Endothelial cell of umbilical vein (primary cell): Measurements from ENCODE around the gene RTN4RL1. TPM values are rescaled to one million over a fixed set of nuclear protein-coding genes. Genes with fewer than 3 reads are reported as not detected.

Experiments used
- BruUV-seq: library from RNA; stranded (reverse); fragments of 400-500 nt; replicated peaks from 2 replicates; lab custom pipeline; 2021; lab: Mats Ljungman, UMichigan
- CTCF ChIA-PET: fragments of 300-600, 350-600 bp; sonication (Branson Sonifier 250); formaldehyde crosslinking; loops from one replicate; lab custom pipeline; 2021; ENCODE audit warnings: antibody characterized with exemption, inconsistent platforms; lab: Charles Lee
- POLR2A ChIA-PET: fragments of 300-600, 350-600 bp; sonication (Branson Sonifier 250); formaldehyde crosslinking; loops from one replicate; lab custom pipeline; 2021; ENCODE audit warnings: antibody characterized with exemption, inconsistent platforms; lab: Charles Lee
- DNase-seq: peaks from one replicate; pipeline ENCODE4 v3.0.0-alpha.2; 2011; ENCODE audit warnings: low read depth, low spot score
- FAIRE-seq: peaks from 2 replicates; lab custom pipeline; 2011; peaks lifted over from hg19 to GRCh38; lab: Jason Lieb, UNC
- H2AFZ ChIP-seq: 2 replicates; pipeline ENCODE4 v1.6.0; 2012; ENCODE audit warnings: low read depth, low read length, control low read depth, inconsistent platforms
- H3K27ac ChIP-seq: 2 replicates; pipeline ENCODE4 v1.5.1; 2011; ENCODE audit warnings: low read depth, mild to moderate bottlenecking, control low read depth, low read length, moderate library complexity; ENCODE audit not compliant: insufficient read depth
- H3K27me3 ChIP-seq, 2 experiments: 2 replicates each; pipeline versions ENCODE4 v1.6.0 to v1.6.1; 2011; ENCODE audit warnings: low read length in 2 of 2, mixed read lengths in 1 of 2; ENCODE audit not compliant: control insufficient read depth in 2 of 2, insufficient read depth in 2 of 2
- H3K36me3 ChIP-seq, 2 experiments: 2 replicates in 1 of 2; 3 replicates in 1 of 2; pipeline ENCODE4 v1.5.1; 2011; ENCODE audit warnings: low read length in 2 of 2, mild to moderate bottlenecking in 1 of 2, moderate library complexity in 1 of 2; ENCODE audit not compliant: control insufficient read depth in 2 of 2, insufficient read depth in 2 of 2; ENCODE audit errors: extremely low read depth in 1 of 2
- H3K4me1 ChIP-seq: 3 replicates; pipeline ENCODE4 v1.5.1; 2011; ENCODE audit warnings: mild to moderate bottlenecking, low read length; ENCODE audit not compliant: control insufficient read depth, insufficient read depth; ENCODE audit errors: extremely low read depth
- H3K4me2 ChIP-seq: 2 replicates; pipeline ENCODE4 v1.6.1; 2011; ENCODE audit warnings: low read length, control low read depth, mixed read lengths; ENCODE audit not compliant: insufficient read depth
- H3K4me3 ChIP-seq, 3 experiments: fragments of 200-600 bp in 1 of 3; sonication (generic), shearing (Covaris generic) in 1 of 3; replicated peaks in 1 of 3; 2 replicates each; pipeline ENCODE4 v1.5.1; 2011 to 2016; ENCODE audit warnings: control low read depth in 3 of 3, low read length in 3 of 3, mild to moderate bottlenecking in 2 of 3, inconsistent platforms in 1 of 3, low read depth in 1 of 3, moderate library complexity in 1 of 3; ENCODE audit not compliant: insufficient read depth in 1 of 3
- H3K79me2 ChIP-seq: 2 replicates; pipeline ENCODE4 v1.6.0; 2012; ENCODE audit warnings: low read length, inconsistent platforms; ENCODE audit not compliant: control insufficient read depth, insufficient read depth
- H3K9ac ChIP-seq: replicated peaks from 2 replicates; pipeline ENCODE3; 2011; ENCODE audit warnings: low read length, control low read depth; ENCODE audit not compliant: insufficient read depth; ENCODE audit errors: extremely low read depth
- H3K9me1 ChIP-seq: replicated peaks from 3 replicates; pipeline ENCODE4 v1.6.0; 2011; ENCODE audit warnings: mild to moderate bottlenecking, low read length; ENCODE audit not compliant: control insufficient read depth, insufficient read depth; ENCODE audit errors: extremely low read depth
- H3K9me3 ChIP-seq: replicated peaks from 2 replicates; pipeline ENCODE4 v1.5.1; 2012; ENCODE audit warnings: low read length, inconsistent platforms; ENCODE audit not compliant: control insufficient read depth, insufficient read depth
- H4K20me1 ChIP-seq: replicated peaks from 2 replicates; pipeline ENCODE3; 2011; ENCODE audit warnings: mild to moderate bottlenecking, low read length; ENCODE audit not compliant: control insufficient read depth, insufficient read depth; ENCODE audit errors: extremely low read depth
- CTCF ChIP-seq, 2 donors: IDR thresholded peaks; 1 replicate in 1 of 2; 2 replicates in 1 of 2; pipeline ENCODE4 v1.5.1; 2011; ENCODE audit warnings: low read length in 2 of 2, mild to moderate bottlenecking in 2 of 2, moderate library complexity in 2 of 2, control low read depth in 1 of 2, inconsistent platforms in 1 of 2, low read depth in 1 of 2; ENCODE audit not compliant: insufficient read depth in 1 of 2; ENCODE audit errors: extremely low read depth in 1 of 2
- EZH2 ChIP-seq: IDR thresholded peaks from 2 replicates; pipeline ENCODE4 v1.6.1; 2012; ENCODE audit warnings: borderline replicate concordance, low read depth, mild to moderate bottlenecking, moderate library complexity, low read length, inconsistent platforms; ENCODE audit not compliant: severe bottlenecking
- FOS ChIP-seq: IDR thresholded peaks from 2 replicates; pipeline ENCODE4 v1.6.1; 2011; ENCODE audit warnings: mild to moderate bottlenecking, low read length, moderate library complexity, borderline replicate concordance; ENCODE audit not compliant: insufficient read depth
- GATA2 ChIP-seq: IDR thresholded peaks from 2 replicates; pipeline ENCODE4 v1.7.0; 2011; ENCODE audit warnings: low read depth, mild to moderate bottlenecking, moderate library complexity, mixed read lengths, low read length; ENCODE audit not compliant: insufficient read length, insufficient read depth
- JUN ChIP-seq: IDR thresholded peaks from 2 replicates; pipeline ENCODE4 v1.6.1; 2011; ENCODE audit warnings: borderline replicate concordance, low read depth; ENCODE audit not compliant: insufficient read length, insufficient read depth
- MYC ChIP-seq: IDR thresholded peaks from one replicate; pipeline ENCODE4 v1.6.1; 2011; ENCODE audit warnings: mild to moderate bottlenecking, low read depth, low read length
- POLR2A ChIP-seq: IDR thresholded peaks from 2 replicates; pipeline ENCODE4 v1.6.1; 2012; ENCODE audit warnings: low read depth, mild to moderate bottlenecking, control low read depth, low read length
- POLR2AphosphoS5 ChIP-seq: IDR thresholded peaks from 2 replicates; pipeline ENCODE4 v1.6.1; 2012; ENCODE audit warnings: low read depth, mild to moderate bottlenecking, control low read depth, low read length, moderate library complexity; ENCODE audit not compliant: insufficient read depth
- dilution Hi-C: fragments of 300-500 bp; cut with MboI; formaldehyde crosslinking; loops from one replicate; pipeline ENCODE4 v1.15.0; 2019; ENCODE audit warnings: low sequenced_read_pairs; ENCODE audit not compliant: extremely low pct_ligation_motif_present
- intact Hi-C: fragments of 100-400 bp; cut with micrococcal nuclease; formaldehyde crosslinking; loops from one replicate; pipeline ENCODE4 v1.10.0; 2022
- polyA plus RNA-seq, 4 experiments: library from polyadenylated mRNA; depleted of rRNA in 3 of 4; stranded (reverse) in 3 of 4; unstranded in 1 of 4; fragments of >200 nt; gene quantifications; 2 replicates each; pipeline versions ENCODE4 v1.2.1 to v1.2.3, GENCODE V29; 2011 to 2012; ENCODE audit warnings: missing spikeins in 1 of 4
- total RNA-seq: library from RNA; stranded (reverse); gene quantifications from 2 replicates; pipeline ENCODE4 v1.2.3, GENCODE V29; 2021
- TF ChIP-seq, protein P1 (sequence below): IDR thresholded peaks from 2 replicates; pipeline ENCODE4 v1.6.1; 2011; ENCODE audit not compliant: insufficient read depth, insufficient read length

Gene RTN4RL1
- total and polyA plus RNA-seq, 2 donors (not counting 3 experiments of a cell fraction or from before 2014, with no cell fraction given), result 0.04 TPM; not detected in 1

GRCh38 chr17:2004435-2004952 lies 20.6 kb downstream of the RTN4RL1 start:
- Histone ChIP-seq H3K9me1 (no peaks in the 10 kb centered on the region), H4K20me1 (no peaks in the 10 kb centered on the region), H3K4me3 (no peak overlapping the region), H3K4me2 (no peak overlapping the region), H3K9me3 (no peaks in the 10 kb centered on the region), H3K4me1 (peaks cover 3% of the 10 kb centered on the region), H3K27me3 (no peaks in the 10 kb centered on the region), H3K27ac (no peak overlapping the region), H3K36me3 (no peaks in the 10 kb centered on the region), H3K79me2 (no peaks in the 10 kb centered on the region), H2AFZ (no peak overlapping the region), H3K9ac (no peak overlapping the region)
- TF ChIP-seq CTCF (IDR thresholded peaks at IDR 0.05; ENCODE audit: extremely low read depth in 1 of 2, insufficient read depth in 1 of 2, low read depth in 1 of 2, low read length in 2 of 2), result no peak
- TF ChIP-seq EZH2, result no peak
- TF ChIP-seq GATA2, result no peak
- TF ChIP-seq, protein P1, sequence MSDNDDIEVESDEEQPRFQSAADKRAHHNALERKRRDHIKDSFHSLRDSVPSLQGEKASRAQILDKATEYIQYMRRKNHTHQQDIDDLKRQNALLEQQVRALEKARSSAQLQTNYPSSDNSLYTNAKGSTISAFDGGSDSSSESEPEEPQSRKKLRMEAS, result no peak
- TF ChIP-seq MYC, result no peak
- no peak for TF ChIP-seq JUN
- no peak for TF ChIP-seq POLR2A
- TF ChIP-seq FOS, result no peak
- no peak for TF ChIP-seq POLR2AphosphoS5
- BruUV-seq, result no TSS peak
- dilution Hi-C loops (no loop called here), intact Hi-C loops (no loop called here)
- DNase-seq (no peak), FAIRE-seq (no peak)
- POLR2A ChIA-PET, result no interaction called here
- CTCF ChIA-PET, result interaction anchor here (0.9 to 1.8 kb wide), 3 partner anchors 11 to 96 kb away, joined by 4 to 6 read pairs (median 5); partner anchors contain the start of gene RTN4RL1
